Measurements from ENCODE around the gene NOXO1. TPM values are rescaled to one million over a fixed set of nuclear protein-coding genes. Genes with fewer than 3 reads are reported as not detected.

Gene NOXO1
- total RNA-seq, 2 experiments from 2014 or later = 0.56 to 0.99 TPM

DNA sequence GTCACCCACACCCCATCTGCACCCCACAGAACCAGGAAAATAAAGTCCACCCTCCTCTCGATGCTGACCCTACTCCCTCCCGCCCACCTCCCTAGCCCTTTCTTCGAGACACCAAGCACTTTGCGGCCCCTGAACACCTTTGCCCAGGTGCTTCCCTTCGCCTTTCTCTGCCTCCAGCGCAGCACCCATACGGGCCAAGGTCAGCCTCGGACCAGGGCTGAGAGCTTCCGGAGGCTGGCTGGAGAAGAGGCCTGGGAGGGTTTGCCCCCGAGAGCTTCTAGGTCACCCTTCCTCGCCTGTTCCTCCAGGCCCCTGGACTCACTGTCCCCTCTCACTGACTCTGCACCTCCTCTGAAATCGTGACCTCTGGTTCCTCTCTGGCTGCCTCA, 42.8 kb upstream of the NOXO1 start:
- Histone ChIP-seq H3K36me3 (ENCODE audit: insufficient read depth, low read length) (no peaks in the 10 kb centered on the region), H3K9me3 (ENCODE audit: control insufficient read depth in 1 of 2, insufficient read depth in 1 of 2, low read length in 2 of 2) (no peaks in the 10 kb centered on the region), H3K4me3 (ENCODE audit: low read length) (no peak overlapping the region), H3K4me1 (ENCODE audit: insufficient read depth, low read length) (peaks cover 50% of the 10 kb centered on the region), H3K27me3 (ENCODE audit: control insufficient read depth in 1 of 2, insufficient read depth in 2 of 2, low read length in 2 of 2) (peaks cover 25 to 31% of the 10 kb centered on the region in 2 experiments), H3K27ac (ENCODE audit: low read depth in 1 of 2, low read length in 2 of 2) (no peak overlapping the region)
- Mint-ChIP-seq H3K9me3 (no peaks in the 10 kb centered on the region), H3K27ac (no peak overlapping the region), H3K36me3 (ENCODE audit: low read depth) (no peaks in the 10 kb centered on the region), H3K27me3 (peaks cover 25% of the 10 kb centered on the region), H3K4me1 (ENCODE audit: low read depth) (peaks cover 19% of the 10 kb centered on the region), H3K4me3 (peak overlapping the region; percentile 35)
- TF ChIP-seq, protein P1, sequence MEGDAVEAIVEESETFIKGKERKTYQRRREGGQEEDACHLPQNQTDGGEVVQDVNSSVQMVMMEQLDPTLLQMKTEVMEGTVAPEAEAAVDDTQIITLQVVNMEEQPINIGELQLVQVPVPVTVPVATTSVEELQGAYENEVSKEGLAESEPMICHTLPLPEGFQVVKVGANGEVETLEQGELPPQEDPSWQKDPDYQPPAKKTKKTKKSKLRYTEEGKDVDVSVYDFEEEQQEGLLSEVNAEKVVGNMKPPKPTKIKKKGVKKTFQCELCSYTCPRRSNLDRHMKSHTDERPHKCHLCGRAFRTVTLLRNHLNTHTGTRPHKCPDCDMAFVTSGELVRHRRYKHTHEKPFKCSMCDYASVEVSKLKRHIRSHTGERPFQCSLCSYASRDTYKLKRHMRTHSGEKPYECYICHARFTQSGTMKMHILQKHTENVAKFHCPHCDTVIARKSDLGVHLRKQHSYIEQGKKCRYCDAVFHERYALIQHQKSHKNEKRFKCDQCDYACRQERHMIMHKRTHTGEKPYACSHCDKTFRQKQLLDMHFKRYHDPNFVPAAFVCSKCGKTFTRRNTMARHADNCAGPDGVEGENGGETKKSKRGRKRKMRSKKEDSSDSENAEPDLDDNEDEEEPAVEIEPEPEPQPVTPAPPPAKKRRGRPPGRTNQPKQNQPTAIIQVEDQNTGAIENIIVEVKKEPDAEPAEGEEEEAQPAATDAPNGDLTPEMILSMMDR (IDR thresholded peaks at IDR 0.05) = no peak
- ChIA-PET POLR2A (interaction anchor here (1.3 to 2.2 kb wide), 2 partner anchors 116 to 131 kb away, joined by 8 to 13 read pairs; partner anchors contain the start of gene TRAF7), CTCF (no interaction called here)
- ATAC-seq (ENCODE audit: poor library complexity) = no peak
- intact Hi-C loops (cut with DNase I, micrococcal nuclease) = loop anchor here in 1 of 2 experiments (10.0 kb wide), 1 partner anchor 231 kb away; the partner anchor contains the start of gene ECI1
- no peak for DNase-seq

DNA sequence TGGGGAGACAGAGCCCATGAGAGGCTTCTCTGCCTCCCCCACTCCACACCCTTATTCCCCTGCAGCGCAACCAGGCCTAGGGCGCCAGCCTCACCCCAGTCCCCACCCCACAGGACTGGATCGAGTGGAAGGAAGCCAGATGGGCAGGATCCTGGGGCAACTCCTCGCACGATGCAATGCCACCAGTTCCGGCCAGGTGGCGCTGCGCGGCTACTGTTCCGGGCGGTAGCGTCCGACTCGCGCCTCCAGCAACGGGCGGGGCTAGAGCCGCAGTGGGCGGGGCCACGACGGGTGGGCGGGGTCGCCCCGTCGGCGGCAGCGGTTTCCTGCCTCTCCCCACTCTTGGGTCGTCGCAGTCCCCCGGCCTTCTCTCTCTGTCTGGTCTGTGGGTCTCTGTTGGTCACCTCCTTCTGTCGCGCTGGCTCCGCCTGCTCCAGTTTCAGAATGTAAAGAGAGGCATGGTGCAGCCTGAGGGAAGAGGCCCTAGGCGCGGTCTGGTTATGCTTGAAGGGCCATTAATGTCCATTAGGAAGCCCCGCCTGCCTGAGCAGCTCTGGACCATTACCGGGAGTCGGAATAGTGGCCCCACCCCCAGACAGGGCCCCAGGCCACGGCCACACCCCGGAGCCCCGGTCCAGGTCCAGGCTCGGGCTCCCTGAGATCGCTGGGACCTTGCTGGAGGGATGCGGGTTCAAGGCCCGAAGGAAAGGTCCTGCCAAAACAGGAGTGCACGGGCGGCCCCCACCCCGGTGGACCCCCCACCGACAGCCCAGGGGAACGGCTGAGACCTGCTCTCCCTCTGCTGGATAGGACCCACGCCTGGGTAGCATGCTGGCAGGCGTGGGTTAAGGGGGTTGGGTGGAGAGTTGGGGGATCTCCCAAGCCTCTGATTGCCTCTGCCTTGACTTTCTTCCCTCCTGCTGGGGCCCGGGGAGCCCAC, 42.1 kb upstream of the NOXO1 start:
- no peaks in the 10 kb centered on the region for H3K9me3 Mint-ChIP-seq
- POLR2A ChIA-PET = interaction anchor here (1.0 to 2.2 kb wide), 4 partner anchors 59 to 132 kb away, joined by 5 to 13 read pairs (median 8); partner anchors contain the start of genes RPS2 and TRAF7
- Histone ChIP-seq H3K4me1 (ENCODE audit: insufficient read depth, low read length) (peaks cover 50% of the 10 kb centered on the region), H3K27ac (ENCODE audit: low read depth in 1 of 2, low read length in 2 of 2) (peak overlapping the region in 1 of 2 donors; percentile 43), H3K4me3 (ENCODE audit: low read length) (peak overlapping the region; percentile 31), H3K36me3 (ENCODE audit: insufficient read depth, low read length) (no peaks in the 10 kb centered on the region), H3K9me3 (ENCODE audit: control insufficient read depth in 1 of 2, insufficient read depth in 1 of 2, low read length in 2 of 2) (no peaks in the 10 kb centered on the region), H3K27me3 (ENCODE audit: control insufficient read depth in 1 of 2, insufficient read depth in 2 of 2, low read length in 2 of 2) (peaks cover 25 to 33% of the 10 kb centered on the region in 2 experiments)
- intact Hi-C loops (cut with DNase I, micrococcal nuclease) = loop anchor here (1.0 to 10.0 kb wide), 4 partner anchors 25 to 231 kb away; partner anchors contain the start of gene ECI1 (in 1 of the 2)
- H3K27me3 Mint-ChIP-seq = peaks cover 29% of the 10 kb centered on the region
- ATAC-seq (ENCODE audit: poor library complexity) (peak; percentile 92), DNase-seq (peak; percentile 87 to 99 (median 96))
- CTCF ChIA-PET = interaction anchor here (0.6 to 2.2 kb wide), 8 partner anchors 19 to 1570 kb away, joined by 3 to 9 read pairs (median 4); partner anchors contain the start of genes NTHL1, TRAF7 and TSC2
- H3K36me3 Mint-ChIP-seq (ENCODE audit: low read depth) = no peaks in the 10 kb centered on the region
- peaks cover 19% of the 10 kb centered on the region for H3K4me1 Mint-ChIP-seq (ENCODE audit: low read depth)
- peak overlapping the region; percentile 66 for H3K27ac Mint-ChIP-seq
- peak overlapping the region; percentile 72 for H3K4me3 Mint-ChIP-seq
- TF ChIP-seq, protein P1 (IDR thresholded peaks at IDR 0.05) = peak; percentile 90

DNA sequence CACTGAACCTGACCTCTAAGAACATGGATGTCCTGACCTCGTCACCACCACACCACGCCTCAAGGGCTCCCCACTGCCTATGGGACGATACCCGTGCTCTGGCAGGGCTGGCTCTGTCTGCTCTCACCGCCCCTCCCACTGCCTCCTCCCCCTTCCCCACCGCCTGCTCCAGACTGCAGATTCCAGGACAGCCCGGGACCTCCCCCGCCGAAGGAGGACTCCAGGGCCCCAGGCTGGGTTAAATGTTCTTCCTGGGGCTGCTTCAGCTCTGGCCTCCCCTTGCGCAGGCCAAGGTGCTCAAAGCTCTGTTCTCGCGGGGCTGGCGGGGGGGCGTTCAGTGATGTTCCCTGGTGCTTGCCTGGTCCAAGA, 41.4 kb upstream of the NOXO1 start:
- Mint-ChIP-seq H3K4me1 (ENCODE audit: low read depth) (peaks cover 18% of the 10 kb centered on the region), H3K27ac (peak overlapping the region; percentile 66), H3K9me3 (no peaks in the 10 kb centered on the region), H3K4me3 (peak overlapping the region; percentile 54), H3K27me3 (peaks cover 29% of the 10 kb centered on the region), H3K36me3 (ENCODE audit: low read depth) (no peaks in the 10 kb centered on the region)
- intact Hi-C loops (cut with DNase I, micrococcal nuclease) = loop anchor here (1.0 to 10.0 kb wide), 4 partner anchors 26 to 232 kb away; partner anchors contain the start of gene ECI1 (in 1 of the 2)
- Histone ChIP-seq H3K4me1 (ENCODE audit: insufficient read depth, low read length) (peaks cover 50% of the 10 kb centered on the region), H3K4me3 (ENCODE audit: low read length) (peak overlapping the region; percentile 31), H3K27ac (ENCODE audit: low read depth in 1 of 2, low read length in 2 of 2) (no peak overlapping the region), H3K9me3 (ENCODE audit: control insufficient read depth in 1 of 2, insufficient read depth in 1 of 2, low read length in 2 of 2) (no peaks in the 10 kb centered on the region), H3K27me3 (ENCODE audit: control insufficient read depth in 1 of 2, insufficient read depth in 2 of 2, low read length in 2 of 2) (peaks cover 25 to 33% of the 10 kb centered on the region in 2 experiments), H3K36me3 (ENCODE audit: insufficient read depth, low read length) (no peaks in the 10 kb centered on the region)
- DNase-seq (peak in 2 of 14 experiments; percentile 43 to 61), ATAC-seq (ENCODE audit: poor library complexity) (peak; percentile 12)
- ChIA-PET POLR2A (interaction anchor here (0.9 to 2.2 kb wide), 4 partner anchors 25 to 133 kb away, joined by 4 to 13 read pairs (median 6); partner anchors contain the start of genes NTHL1, RPS2, TRAF7 and TSC2), CTCF (interaction anchor here (0.6 to 2.2 kb wide), 8 partner anchors 19 to 1569 kb away, joined by 3 to 9 read pairs (median 4); partner anchors contain the start of genes NTHL1, TRAF7 and TSC2)
- TF ChIP-seq, protein P1 (IDR thresholded peaks at IDR 0.05) = no peak

All from CD4-positive, alpha-beta T cell (primary cell).